Type B pancreatic cell (in vitro differentiated cells): Measurements from ENCODE around the gene SPEM3. TPM values are rescaled to one million over a fixed set of nuclear protein-coding genes. Genes with fewer than 3 reads are reported as not detected.

Experiments used
- DNase-seq: peaks from one replicate; pipeline ENCODE4 v3.0.0; 2021; ENCODE audit warnings: mixed read lengths; ENCODE audit not compliant: unreplicated experiment; ENCODE audit errors: extremely low spot score
- H3K27ac Mint-ChIP-seq: 2 replicates; pipeline ENCODE4 v1.8.0; 2021; ENCODE audit warnings: mild to moderate bottlenecking, mixed read lengths
- H3K27me3 Mint-ChIP-seq: 2 replicates; pipeline ENCODE4 v1.8.0; 2021; ENCODE audit warnings: mixed read lengths
- H3K36me3 Mint-ChIP-seq: 2 replicates; pipeline ENCODE4 v1.8.0; 2021; ENCODE audit warnings: mixed read lengths
- H3K4me1 Mint-ChIP-seq: one replicate; pipeline ENCODE4 v1.8.0; 2021; ENCODE audit warnings: mixed read lengths; ENCODE audit not compliant: unreplicated experiment
- H3K4me3 Mint-ChIP-seq: 2 replicates; pipeline ENCODE4 v1.8.0; 2021; ENCODE audit warnings: mild to moderate bottlenecking, mixed read lengths
- H3K9me3 Mint-ChIP-seq: 2 replicates; pipeline ENCODE4 v1.8.0; 2021; ENCODE audit warnings: mixed read lengths
- CTCF ChIP-seq: fragments of 200-600 bp; sonication (generic); conservative IDR thresholded peaks from 2 replicates; pipeline ENCODE4 v1.5.0; 2021; ENCODE audit warnings: antibody characterized with exemption, mild to moderate bottlenecking
- total RNA-seq: library from RNA; stranded (reverse); gene quantifications from 2 replicates; pipeline ENCODE4 v1.2.1, GENCODE V29; 2021; ENCODE audit warnings: low replicate concordance

SPEM3 gene
- total RNA-seq, 1 donor from 2014 or later, result not detected

DNA sequence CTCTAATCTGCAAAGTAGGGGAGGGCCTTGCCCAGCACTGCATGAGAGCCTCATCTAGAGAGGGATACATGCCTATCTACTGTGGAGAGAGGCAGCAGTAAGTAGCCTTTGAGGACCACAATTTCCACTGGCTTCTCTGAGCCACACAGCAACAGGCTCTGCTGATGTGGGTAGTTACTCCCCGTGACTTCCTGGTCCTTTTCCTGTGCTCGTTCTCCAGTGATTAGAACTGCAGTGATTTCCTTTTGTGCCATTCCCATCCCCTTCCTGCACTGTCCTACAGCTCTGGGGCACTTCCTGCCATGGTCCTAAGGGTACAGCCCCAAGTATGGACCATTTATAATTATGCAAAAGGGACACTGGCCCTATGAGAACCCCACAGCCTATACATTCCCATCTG is 37.4 kb upstream of the SPEM3 start:
- no peak for DNase-seq
- Mint-ChIP-seq H3K36me3 (peaks cover 11% of the 10 kb centered on the region), H3K27me3 (no peaks in the 10 kb centered on the region), H3K4me3 (no peak overlapping the region), H3K4me1 (peaks cover 5% of the 10 kb centered on the region), H3K27ac (no peak overlapping the region), H3K9me3 (no peaks in the 10 kb centered on the region)
- no peak for TF ChIP-seq CTCF

DNA sequence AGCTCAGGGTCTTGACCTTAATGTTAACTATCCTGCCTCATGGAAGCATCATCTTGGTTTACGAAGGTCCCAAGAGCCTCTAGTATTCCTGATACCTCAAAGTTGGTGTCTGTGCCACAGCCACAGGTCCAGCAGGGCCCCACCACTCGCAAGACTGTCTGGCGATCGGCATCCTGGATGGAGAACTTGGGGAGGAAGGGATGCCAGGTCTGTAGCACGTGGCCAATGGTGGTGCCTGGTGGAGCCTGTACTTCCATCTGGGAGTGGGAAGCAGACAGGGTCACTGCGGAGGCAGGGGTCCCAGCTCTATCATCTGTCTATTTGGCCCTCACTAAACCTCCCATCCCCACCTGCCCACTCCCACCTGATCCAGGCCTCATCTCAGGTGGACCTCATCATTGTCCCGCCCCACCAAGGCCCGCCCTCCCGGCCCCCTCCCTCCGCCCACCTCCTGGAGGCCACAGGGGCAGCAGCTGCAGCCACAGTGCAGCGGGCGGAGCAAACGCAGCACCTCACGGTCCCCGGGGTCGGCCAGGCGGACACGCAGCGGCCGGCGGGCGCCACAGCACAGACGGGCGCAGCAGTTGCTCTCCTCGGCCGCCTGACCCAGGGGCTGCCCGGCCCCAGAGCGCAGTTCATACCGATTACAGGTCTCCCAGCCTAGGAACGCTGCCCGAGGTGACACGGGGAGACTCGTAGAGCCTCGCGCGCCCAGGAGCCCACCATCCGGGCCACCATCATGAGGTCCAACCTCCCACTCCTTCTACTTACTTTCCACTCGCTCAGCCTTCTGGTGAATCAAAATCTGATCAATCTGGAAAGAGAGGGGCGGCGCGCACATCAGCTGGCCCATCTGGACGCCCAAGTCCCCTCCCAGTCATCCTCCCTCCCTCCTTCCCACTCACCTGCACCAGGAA is 35.7 kb upstream of the SPEM3 start:
- H3K4me3 Mint-ChIP-seq, result peak overlapping the region; percentile 91
- no peak overlapping the region for H3K27ac Mint-ChIP-seq

DNA sequence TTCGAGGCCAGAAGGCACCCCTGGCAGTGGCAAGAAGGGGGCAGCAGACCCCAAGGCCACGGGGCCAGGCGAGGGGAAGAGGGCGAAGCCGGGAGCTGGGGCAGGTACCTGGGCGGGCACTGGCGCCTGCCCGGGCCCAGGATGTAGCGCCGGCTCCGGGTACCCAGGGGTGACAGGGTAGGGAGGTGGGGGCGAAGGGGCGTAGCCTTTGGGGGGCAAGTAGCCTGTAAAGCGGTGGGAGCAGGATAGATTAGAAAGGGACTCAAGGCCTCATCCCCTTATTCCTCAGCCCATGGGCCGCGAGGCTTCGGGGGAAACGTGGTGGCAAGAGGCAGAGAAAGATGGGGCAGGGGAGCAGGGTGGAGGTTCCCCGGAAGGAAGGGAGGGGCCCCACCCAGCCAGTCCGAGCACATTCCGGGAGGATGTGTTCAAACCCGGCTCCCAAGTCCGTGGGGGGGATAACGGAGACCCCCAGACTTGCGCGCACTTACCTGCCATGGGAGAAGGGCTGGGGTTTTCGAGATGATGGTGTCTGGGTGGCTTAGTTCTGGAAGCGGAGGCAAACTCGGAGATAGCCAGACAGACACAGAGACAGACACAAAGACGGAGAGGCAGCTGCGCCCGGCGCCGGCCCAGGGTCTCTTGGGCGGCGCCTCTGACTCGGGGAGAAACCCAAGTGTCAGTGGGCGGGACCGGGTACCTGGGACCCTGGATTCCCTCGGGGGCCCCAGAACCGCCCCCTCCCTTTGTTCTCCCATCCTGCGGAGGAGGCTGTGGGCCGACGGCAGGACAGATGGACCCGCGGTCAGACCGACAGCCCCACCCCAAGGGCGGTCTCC is 34.8 kb upstream of the SPEM3 start:
- DNase-seq, result no peak
- peaks cover 11% of the 10 kb centered on the region for H3K36me3 Mint-ChIP-seq
- peak overlapping the region; percentile 91 for H3K4me3 Mint-ChIP-seq
- peak overlapping the region; percentile 77 for H3K27ac Mint-ChIP-seq
- H3K4me1 Mint-ChIP-seq, result peaks cover 5% of the 10 kb centered on the region
- H3K27me3 Mint-ChIP-seq, result no peaks in the 10 kb centered on the region
- H3K9me3 Mint-ChIP-seq, result no peaks in the 10 kb centered on the region
- TF ChIP-seq CTCF, result peak; percentile 35

More for the DNA sequence above, 35.7 kb upstream of the SPEM3 start:
- TF ChIP-seq CTCF, result no peak
- H3K9me3 Mint-ChIP-seq, result no peaks in the 10 kb centered on the region
- no peak for DNase-seq
- peaks cover 11% of the 10 kb centered on the region for H3K36me3 Mint-ChIP-seq
- H3K4me1 Mint-ChIP-seq, result peaks cover 5% of the 10 kb centered on the region
- H3K27me3 Mint-ChIP-seq, result no peaks in the 10 kb centered on the region

DNA sequence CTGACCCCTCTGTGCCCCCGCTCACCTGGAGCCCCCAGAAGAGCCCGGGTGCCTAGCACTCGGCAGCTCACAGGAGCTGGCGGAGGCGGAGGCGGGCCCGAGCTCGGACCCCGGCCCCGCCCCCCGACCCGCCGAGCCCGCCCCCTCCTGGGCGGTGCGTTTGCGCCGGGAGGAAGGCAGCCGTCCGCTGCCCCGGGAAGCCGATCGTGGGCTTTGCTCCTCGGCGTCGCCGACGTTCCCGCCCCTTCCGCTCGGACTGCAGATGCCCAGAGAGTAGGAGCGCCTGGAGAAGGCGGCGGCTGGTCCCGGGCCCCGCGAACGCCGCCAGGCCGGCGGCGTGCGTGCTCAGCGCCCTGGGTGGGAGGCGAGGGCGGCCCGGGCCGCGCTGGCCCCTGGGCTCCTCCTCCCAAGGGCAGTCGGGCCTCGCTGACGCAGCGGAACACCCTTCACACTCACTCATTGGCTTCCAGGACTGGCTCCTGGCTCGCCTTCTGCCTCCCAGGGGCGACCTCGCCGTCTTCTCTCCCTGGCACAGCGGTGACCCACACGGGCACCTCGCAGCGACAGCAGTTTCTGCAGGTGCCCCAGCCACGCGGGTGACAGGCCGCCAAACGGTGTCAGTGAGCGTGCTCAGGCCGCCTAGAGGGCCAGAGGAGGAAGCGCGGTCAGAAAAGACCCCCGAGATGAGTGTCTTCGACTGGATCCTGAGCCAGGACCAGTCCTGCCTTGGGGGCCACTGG is 34.0 kb upstream of the SPEM3 start, which contains the start of gene PLSCR3:
TSS of gene PLSCR3 (minus strand) at position 74 of the 740 bp plus-strand sequence. CDS start 415 bp downstream, outside the sequence.
- Mint-ChIP-seq H3K27me3 (no peaks in the 10 kb centered on the region), H3K27ac (peak within 1 kb of the TSS; percentile 89), H3K4me1 (peaks cover 6% of the 10 kb centered on the region), H3K9me3 (no peaks in the 10 kb centered on the region), H3K4me3 (peak within 1 kb of the TSS; percentile 96), H3K36me3 (peaks cover 5% of the 10 kb centered on the region)
- DNase-seq, result peak; percentile 90
- TF ChIP-seq CTCF, result peak; percentile 76

DNA sequence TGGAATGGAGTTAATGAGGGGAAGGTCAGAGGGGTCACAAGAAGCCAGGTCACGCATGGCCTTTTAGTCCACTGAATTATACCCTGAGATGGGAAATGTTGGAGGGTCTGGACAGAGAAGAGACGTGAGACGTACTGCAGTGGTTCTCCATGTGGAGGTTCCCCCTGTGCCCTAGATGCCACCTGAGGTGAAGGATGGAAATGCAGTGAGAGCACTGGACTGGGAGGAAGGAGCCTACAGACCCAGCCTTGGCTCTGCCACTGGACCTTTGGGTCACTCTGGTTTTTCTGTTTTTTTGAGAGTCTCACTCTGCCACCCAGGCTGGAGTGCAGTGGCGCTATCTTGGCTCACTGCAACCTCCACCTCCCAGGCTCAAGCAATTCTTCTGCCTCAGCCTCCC is 32.5 kb upstream of the SPEM3 start:
- no peak for TF ChIP-seq CTCF
- no peaks in the 10 kb centered on the region for H3K9me3 Mint-ChIP-seq
- DNase-seq, result no peak
- peaks cover 9% of the 10 kb centered on the region for H3K4me1 Mint-ChIP-seq
- H3K36me3 Mint-ChIP-seq, result no peaks in the 10 kb centered on the region
- no peaks in the 10 kb centered on the region for H3K27me3 Mint-ChIP-seq
- peak overlapping the region; percentile 66 for H3K4me3 Mint-ChIP-seq
- H3K27ac Mint-ChIP-seq, result no peak overlapping the region
